Ovary (tissue), 10 donors: ENCODE data around the gene WFDC2. TPM values are rescaled to one million over a fixed set of nuclear protein-coding genes. Genes with fewer than 3 reads are reported as not detected.

Source experiments
- DNase-seq, 5 donors: peaks; one replicate each; pipeline ENCODE4 v3.0.0-alpha.2; 2019 to 2020
- H3K27ac ChIP-seq, 2 donors: fragments of 200-600 bp; one replicate each; pipeline versions ENCODE4 v1.5.1 to v1.8.0; 2019 to 2022
- H3K27me3 ChIP-seq: fragments of 200-600 bp; one replicate; pipeline ENCODE4 v1.8.0; 2022
- H3K36me3 ChIP-seq: fragments of 200-600 bp; sonication (generic); one replicate; pipeline ENCODE4 v1.5.1; 2019
- H3K4me1 ChIP-seq: one replicate; pipeline ENCODE4 v1.8.1; 2013; ENCODE audit warnings: mild to moderate bottlenecking, moderate library complexity; ENCODE audit not compliant: insufficient read depth
- H3K4me3 ChIP-seq: fragments of 200-600 bp; sonication (generic); one replicate; pipeline ENCODE4 v1.5.1; 2017
- H3K9me3 ChIP-seq, 2 donors: fragments of 200-600 bp in 1 of 2; sonication (generic) in 1 of 2; one replicate each; pipeline versions ENCODE4 v1.5.1 to v1.8.1; 2013 to 2019; ENCODE audit warnings: mild to moderate bottlenecking in 1 of 2, moderate library complexity in 1 of 2
- CTCF ChIP-seq, 3 donors: fragments of 450-650 bp in 2 of 3; fragments of 200-600 bp in 1 of 3; IDR thresholded peaks; one replicate each; pipeline versions ENCODE4 v1.5.1 to v1.8.0; 2016 to 2022; ENCODE audit warnings: antibody characterized with exemption in 3 of 3, mild to moderate bottlenecking in 1 of 3
- EP300 ChIP-seq: sonication (generic); formaldehyde crosslinking; IDR thresholded peaks from one replicate; pipeline ENCODE4 v1.6.1; 2017; ENCODE audit warnings: antibody characterized with exemption
- POLR2A ChIP-seq: fragments of 450-650 bp; IDR thresholded peaks from one replicate; pipeline ENCODE4 v1.6.1; 2017; ENCODE audit warnings: antibody characterized with exemption, mild to moderate bottlenecking, moderate library complexity
- WGBS, 3 donors: extraction: QIAGEN DNeasy Blood & Tissue Kit in 1 of 3; methylation state at CpG; one replicate each; pipeline versions ENCODE4 v1.1.5 to v1.1.7; 2013 to 2017; 5-methylcytosine and 5-hydroxymethylcytosine counted together
- intact Hi-C, 4 donors: fragments of 100-400 bp; cut with DNase I; formaldehyde crosslinking; loops; one replicate each; pipeline versions ENCODE4 v1.11.0 to v1.15.1; 2022 to 2023
- long read RNA-seq, 3 donors: library from polyadenylated mRNA in 2 of 3; unstranded in 2 of 3; transcript quantifications; one replicate each; pipeline ENCODE4 v2.0.0 and lab custom pipeline, GENCODE V29; 2021 to 2026
- polyA plus RNA-seq, 2 donors: library from polyadenylated mRNA; stranded (reverse); fragments of 200-250 nt in 1 of 2; fragments of 350-450 nt in 1 of 2; fragmentation: Illumina TruSeq in 1 of 2; extraction: RNeasy Lipid Tissue Mini Kit (QIAGEN cat#74804) in 1 of 2; gene quantifications; one replicate each; pipeline ENCODE4 v1.2.3, GENCODE V29; 2013 to 2014
- total RNA-seq, 7 donors: library from RNA; depleted of rRNA in 2 of 7; stranded (reverse); fragments of >200 nt in 2 of 7; fragmentation: NEBNext Ultra II Directional in 3 of 7; extraction: Animal tissue kit (Norgen Biotek cat#: 25700) in 3 of 7; gene quantifications; one replicate each; pipeline versions ENCODE4 v1.1.0 to v1.2.4, GENCODE V29; 2016 to 2023
- donor health status: DM: no; HTN: no; CAD: no; lungs with moderate emphysema.
- donor health status: DM: no; HTN: no; CAD: no.
- donor health status: Bipolar disorder and iron deficiency.
- donor health status: DM: yes; HTN: yes; CAD: no.
- donor health status: DM: no; HTN: no; CAD: no.
- donor health status: DM: yes; HTN: yes; CAD: no.

Gene WFDC2, protein sequence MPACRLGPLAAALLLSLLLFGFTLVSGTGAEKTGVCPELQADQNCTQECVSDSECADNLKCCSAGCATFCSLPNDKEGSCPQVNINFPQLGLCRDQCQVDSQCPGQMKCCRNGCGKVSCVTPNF
- total RNA-seq, result 100 to 1,000 TPM in 1 of 7 donors, 10 to 100 TPM in 4, 1 to 10 TPM in 2; 1.2 to 246 (median 18.9) TPM
- polyA plus RNA-seq, result 1 to 10 TPM; 2.9 to 9.6 TPM
- long read RNA-seq, donor 1, result 0 reads
- long read RNA-seq, donor 2, transcript WFDC2-204 (4 exons, 614 nt), result major isoform, 8 of 8 reads
- long read RNA-seq, donor 2, partial matches to known transcripts, result 0 of 8 reads
- long read RNA-seq, donor 2, other reads (novel, unspliced or antisense), result 0 of 8 reads
- long read RNA-seq, donor 3, transcript WFDC2-204 (4 exons, 614 nt), result major isoform, 7 of 9 reads
- long read RNA-seq, donor 3, partial matches to known transcripts, result 0 of 9 reads
- long read RNA-seq, donor 3, other reads (novel, unspliced or antisense), result 0 of 9 reads

DNA sequence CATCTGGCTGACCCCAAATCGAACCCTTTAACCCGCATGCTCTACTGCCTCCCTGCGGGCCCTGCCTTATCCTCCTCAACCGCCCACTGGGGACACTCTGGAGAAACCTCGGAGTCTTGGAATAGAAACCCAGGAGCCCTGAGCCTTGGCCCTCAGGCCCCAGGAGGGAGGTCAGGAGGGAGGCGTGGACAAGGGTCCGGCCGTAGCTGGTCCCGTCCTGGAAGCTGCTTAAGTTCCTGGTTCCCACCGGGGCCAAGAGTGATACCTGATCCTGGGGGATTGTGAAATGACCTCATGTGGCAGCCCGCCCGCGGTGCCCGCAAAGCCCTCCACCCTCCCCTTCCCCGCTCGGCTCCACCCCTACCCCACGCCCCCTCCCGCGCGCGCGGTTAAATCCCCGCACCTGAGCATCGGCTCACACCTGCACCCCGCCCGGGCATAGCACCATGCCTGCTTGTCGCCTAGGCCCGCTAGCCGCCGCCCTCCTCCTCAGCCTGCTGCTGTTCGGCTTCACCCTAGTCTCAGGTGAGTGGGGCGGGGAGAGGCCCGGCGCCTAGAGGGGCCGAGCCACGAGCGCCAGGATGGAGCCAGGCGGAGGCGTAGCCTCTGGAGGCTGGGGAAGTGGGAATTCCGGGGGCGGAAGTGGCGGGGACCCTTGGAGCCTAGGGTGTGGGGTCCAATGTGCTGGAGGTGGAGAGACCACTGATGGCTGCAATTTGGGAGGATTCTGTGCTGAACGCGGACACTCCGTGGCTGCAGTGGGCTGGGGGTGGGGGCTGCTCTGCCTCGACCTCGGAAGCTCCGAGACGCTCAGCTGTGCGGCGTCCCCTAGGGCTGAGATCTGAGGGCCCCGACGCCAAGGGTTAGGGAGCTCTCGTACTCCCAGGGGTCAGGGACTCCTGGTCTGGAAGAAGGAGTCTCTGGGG, at the start of gene WFDC2:
Gene WFDC2, plus strand, starts transcription at position 418 of the 926 bp plus-strand sequence. Its CDS starts 29 bp downstream, at position 447.
- H3K27ac ChIP-seq, result peak within 1 kb of the TSS in 1 of 2 donors; percentile 2
- WGBS, 3 donors, result 8 to 11% (median 9%) methylated on average over 35 to 54 of the region's 54 CpGs
- H3K27me3 ChIP-seq, result no peaks in the 10 kb centered on the region
- TF ChIP-seq POLR2A (no peak), EP300 (no peak), CTCF (IDR thresholded peaks at IDR 0.05) (no peak)
- H3K9me3 ChIP-seq, result no peaks in the 10 kb centered on the region
- intact Hi-C loops, result no loop called here
- peak within 1 kb of the TSS; percentile 43 for H3K4me3 ChIP-seq
- no peaks in the 10 kb centered on the region for H3K36me3 ChIP-seq
- no peaks in the 10 kb centered on the region for H3K4me1 ChIP-seq
- peak in 2 of 5 donors; percentile 25 to 26 for DNase-seq

DNA sequence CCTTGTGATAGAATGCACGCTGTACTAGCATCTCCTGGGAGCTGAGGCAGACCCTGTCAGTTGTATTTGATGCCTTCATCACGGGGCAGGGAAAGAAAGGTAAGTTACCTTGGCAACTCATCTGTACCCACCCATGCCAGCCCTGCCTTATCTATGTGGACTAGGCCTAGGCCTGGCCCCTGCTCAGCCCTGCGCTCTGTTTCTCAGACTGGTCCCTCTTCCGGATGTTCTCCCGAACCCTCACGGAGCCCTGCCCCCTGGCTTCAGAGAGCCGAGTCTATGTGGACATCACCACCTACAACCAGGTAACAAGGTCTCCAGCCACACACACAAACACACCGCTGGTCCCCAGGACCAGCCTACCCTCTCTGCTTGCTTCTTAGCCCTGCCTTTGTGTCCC, 49.4 kb upstream of the WFDC2 start:
- intact Hi-C loops, result loop anchor here in 1 of 4 donors (10.0 kb wide), 1 partner anchor 45 kb away; the partner anchor contains the start of gene TP53TG5
- Histone ChIP-seq H3K4me3 (no peak overlapping the region), H3K27ac (no peak overlapping the region), H3K27me3 (no peaks in the 10 kb centered on the region), H3K9me3 (no peaks in the 10 kb centered on the region), H3K36me3 (no peaks in the 10 kb centered on the region), H3K4me1 (peaks cover 5% of the 10 kb centered on the region)
- TF ChIP-seq POLR2A (no peak), EP300 (no peak), CTCF (IDR thresholded peaks at IDR 0.05) (no peak)
- 88 to 95% (median 90%) methylated on average over 8 of the region's 8 CpGs for WGBS, 3 donors
- DNase-seq, result no peak

DNA sequence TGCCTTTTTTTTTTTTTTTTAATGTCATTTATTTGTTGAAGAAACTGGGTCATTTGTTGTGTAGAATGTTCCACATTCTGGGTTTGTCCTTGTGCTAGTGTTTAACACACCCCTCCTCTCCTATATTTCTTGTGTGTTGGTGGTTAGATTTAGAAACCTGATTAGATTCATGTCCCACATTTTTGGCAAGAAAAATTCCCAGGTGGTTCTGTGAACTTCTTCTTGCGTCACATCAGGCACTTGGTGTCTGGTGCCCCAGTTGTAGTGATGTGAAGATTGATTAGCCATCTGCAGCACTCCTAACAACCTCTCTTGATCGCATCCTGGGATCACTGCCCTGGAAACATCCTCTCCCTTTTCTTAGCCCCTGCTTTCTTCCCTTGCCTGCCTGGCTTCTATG, 45.9 kb upstream of the WFDC2 start:
- Histone ChIP-seq H3K27me3 (no peaks in the 10 kb centered on the region), H3K27ac (no peak overlapping the region), H3K36me3 (no peaks in the 10 kb centered on the region), H3K4me1 (peaks cover 4% of the 10 kb centered on the region), H3K4me3 (no peak overlapping the region), H3K9me3 (no peaks in the 10 kb centered on the region)
- 94 to 98% (median 94%) methylated on average over 2 of the region's 2 CpGs for WGBS, 3 donors
- intact Hi-C loops, result loop anchor here in 1 of 4 donors (10.0 kb wide), 1 partner anchor 49 kb away; the partner anchor contains the start of gene TP53TG5
- TF ChIP-seq EP300 (no peak), POLR2A (no peak), CTCF (IDR thresholded peaks at IDR 0.05) (no peak)
- DNase-seq, result no peak

DNA sequence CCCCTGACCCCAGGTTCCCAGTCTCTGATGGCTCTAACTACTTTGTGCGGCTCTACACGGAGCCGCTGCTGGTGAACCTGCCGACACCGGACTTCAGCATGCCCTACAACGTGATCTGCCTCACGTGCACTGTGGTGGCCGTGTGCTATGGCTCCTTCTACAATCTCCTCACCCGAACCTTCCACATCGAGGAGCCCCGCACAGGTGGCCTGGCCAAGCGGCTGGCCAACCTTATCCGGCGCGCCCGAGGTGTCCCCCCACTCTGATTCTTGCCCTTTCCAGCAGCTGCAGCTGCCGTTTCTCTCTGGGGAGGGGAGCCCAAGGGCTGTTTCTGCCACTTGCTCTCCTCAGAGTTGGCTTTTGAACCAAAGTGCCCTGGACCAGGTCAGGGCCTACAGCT, 44.0 kb upstream of the WFDC2 start:
- WGBS, 3 donors, result 88 to 94% (median 88%) methylated on average over 17 of the region's 17 CpGs
- Histone ChIP-seq H3K9me3 (no peaks in the 10 kb centered on the region), H3K27me3 (no peaks in the 10 kb centered on the region), H3K36me3 (no peaks in the 10 kb centered on the region), H3K4me1 (peaks cover 4% of the 10 kb centered on the region), H3K4me3 (no peak overlapping the region), H3K27ac (no peak overlapping the region)
- DNase-seq, result no peak
- TF ChIP-seq CTCF (IDR thresholded peaks at IDR 0.05) (no peak), POLR2A (no peak), EP300 (no peak)
- intact Hi-C loops, result loop anchor here in 1 of 4 donors (10.0 kb wide), 1 partner anchor 51 kb away; the partner anchor contains the start of gene TP53TG5
